ENCODE results near the gene SLC26A9.

GRCh38 chr1:205879974-205880373, 63.3 kb downstream of the SLC26A9 start:
- TF ChIP-seq CTCF (IDR thresholded peaks at IDR 0.05) (no peak), EZH2 (IDR thresholded peaks at IDR 0.05; ENCODE audit: borderline replicate concordance, insufficient read depth, low read depth, low read length, poor library complexity, severe bottlenecking) (no peak)
